Vein endothelial cell (primary cell): ENCODE data around the gene NFIL3. TPM values are rescaled to one million over a fixed set of nuclear protein-coding genes. Genes with fewer than 3 reads are reported as not detected.

ENCODE experiments used
- total RNA-seq: library from RNA; depleted of rRNA; stranded (reverse); fragments of >200 nt; gene quantifications from 2 replicates; pipeline ENCODE4 v1.2.3, GENCODE V29; 2012

The NFIL3 gene, protein sequence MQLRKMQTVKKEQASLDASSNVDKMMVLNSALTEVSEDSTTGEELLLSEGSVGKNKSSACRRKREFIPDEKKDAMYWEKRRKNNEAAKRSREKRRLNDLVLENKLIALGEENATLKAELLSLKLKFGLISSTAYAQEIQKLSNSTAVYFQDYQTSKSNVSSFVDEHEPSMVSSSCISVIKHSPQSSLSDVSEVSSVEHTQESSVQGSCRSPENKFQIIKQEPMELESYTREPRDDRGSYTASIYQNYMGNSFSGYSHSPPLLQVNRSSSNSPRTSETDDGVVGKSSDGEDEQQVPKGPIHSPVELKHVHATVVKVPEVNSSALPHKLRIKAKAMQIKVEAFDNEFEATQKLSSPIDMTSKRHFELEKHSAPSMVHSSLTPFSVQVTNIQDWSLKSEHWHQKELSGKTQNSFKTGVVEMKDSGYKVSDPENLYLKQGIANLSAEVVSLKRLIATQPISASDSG
- 4.6 and 5.7 TPM in 2 replicates for total RNA-seq

DNA sequence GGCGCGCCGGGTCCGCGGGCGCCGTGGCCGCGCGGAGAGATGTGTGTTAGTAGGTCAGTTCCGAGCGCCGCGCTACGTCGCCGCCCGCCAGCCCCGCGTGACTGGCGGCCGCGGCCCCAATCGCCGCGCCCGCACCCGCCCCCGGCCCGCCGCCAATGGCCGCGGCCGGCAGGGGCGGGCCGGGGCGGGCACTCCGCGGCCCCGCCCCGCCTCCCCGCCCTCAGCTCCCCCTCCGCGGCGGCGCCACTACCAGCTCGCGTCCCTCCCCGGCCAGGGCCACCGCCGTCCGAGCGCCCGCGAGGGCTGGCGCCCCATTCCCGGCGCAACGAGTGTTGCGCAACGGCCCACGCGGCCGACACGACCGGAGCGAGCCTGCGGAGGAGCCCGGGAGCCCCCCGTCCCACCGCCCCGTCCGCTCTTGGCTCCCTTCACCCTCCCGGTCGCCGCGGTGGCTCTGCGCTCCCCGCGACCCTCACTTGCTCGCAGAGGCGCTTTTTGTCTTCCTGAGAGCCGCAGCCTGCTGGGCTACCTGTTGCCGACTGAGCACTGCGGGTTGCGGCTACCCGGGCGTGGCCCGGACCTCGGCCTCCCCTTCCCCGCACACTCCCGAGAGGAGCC, at the start of gene NFIL3:
Gene NFIL3, minus strand, starts transcription at position 48 of the 618 bp plus-strand sequence. CDS start 13,098 bp downstream, outside the sequence.

DNA sequence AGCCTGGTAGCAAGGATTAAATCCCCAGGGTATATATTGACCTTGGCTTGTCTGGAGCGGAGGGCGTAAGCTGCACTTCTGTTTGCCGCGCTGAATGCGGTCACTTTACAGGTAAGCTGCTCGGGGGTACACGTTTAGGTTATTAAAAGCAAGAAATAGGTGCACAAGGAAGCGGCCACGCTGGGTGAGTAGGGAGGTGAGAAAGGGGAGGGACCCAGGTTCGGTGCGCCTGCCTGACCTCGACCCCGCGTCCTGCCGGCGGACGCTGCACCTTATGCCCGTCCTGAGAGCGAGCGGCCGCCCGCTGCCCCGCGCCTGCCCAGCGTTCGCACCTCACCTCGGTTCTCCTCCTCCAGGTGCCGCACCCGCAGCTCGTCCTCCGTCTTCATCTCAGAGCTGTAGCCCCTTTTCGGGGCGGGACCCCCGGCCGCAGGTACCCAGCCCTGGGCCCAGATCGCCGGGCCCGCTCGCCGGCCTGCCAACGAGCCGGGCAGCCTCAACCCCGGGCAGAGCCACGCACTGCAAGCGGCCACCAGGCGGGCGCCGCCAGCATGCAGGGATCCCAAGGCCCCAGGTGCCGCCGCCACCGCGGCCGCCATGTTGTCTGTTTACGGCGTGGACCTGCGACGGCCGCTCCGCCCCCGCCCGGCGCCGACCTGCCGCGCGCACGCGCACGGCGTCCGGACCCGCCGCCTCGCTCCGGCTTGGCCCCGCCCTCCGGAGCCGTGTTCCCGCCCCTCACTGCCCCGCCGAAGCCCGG, 62.2 kb downstream of the NFIL3 start, which contains the start of gene AUH:
Gene AUH, minus strand, starts transcription at position 628 of the 760 bp plus-strand sequence. Its CDS starts 29 bp downstream, at position 599.

Other genes starting within 250 kb of the NFIL3 start
- 7.3 and 8.2 TPM in 2 replicates for gene AUH, start 61.9 kb downstream of the NFIL3 start, total RNA-seq